ENCODE measurements around the gene TSPYL1. TPM values are rescaled to one million over a fixed set of nuclear protein-coding genes. Genes with fewer than 3 reads are reported as not detected.
A peak's percentile ranks its signal among the peaks of the same experiment; 100 is the strongest.

The TSPYL1 gene
- total and polyA plus RNA-seq, 10 of the 15 experiments (the other 5 are each of a cell fraction or from before 2014, with no cell fraction given) = 22.9 to 44.1 (median 27.0) TPM

GRCh38 chr6:116255246-116255800 is 24.4 kb downstream of the TSPYL1 start:
- FAIRE-seq (no peak), ATAC-seq (no peak), DNase-seq (ENCODE audit: low read depth, low spot score) (no peak)
- WGBS (ENCODE audit: insufficient coverage, insufficient replicate concordance, low lambda C conversion rate, missing lambda C conversion rate) = 98% methylated on average over 5 of the region's 5 CpGs
- BruUV-seq (replicated peaks) = no TSS peak
- Histone ChIP-seq H3K9me3 (replicated peaks; ENCODE audit: control insufficient read depth, insufficient read depth, low read length) (no peaks in the 10 kb centered on the region), H4K20me1 (ENCODE audit: control insufficient read depth, insufficient read depth) (no peaks in the 10 kb centered on the region), H3K4me3 (peak overlapping the region; percentile 94; the same call in 1 of the 2 replicates), H3K27ac (ENCODE audit: control insufficient read depth, insufficient read depth) (no peak overlapping the region), H3K9ac (ENCODE audit: control insufficient read depth, insufficient read depth, low read length) (peak overlapping the region; percentile 92; the same call in 1 of the 2 replicates), H3K4me1 (ENCODE audit: control insufficient read depth, insufficient read depth, low read length) (peaks cover 13% of the 10 kb centered on the region), H3K36me3 (ENCODE audit: control insufficient read depth in 2 of 2, insufficient read depth in 2 of 2, low read length in 1 of 2) (no peaks in the 10 kb centered on the region), H2AFZ (ENCODE audit: control insufficient read depth, low read depth, low read length) (no peak overlapping the region), H3K27me3 (replicated peaks in 1 of 2; ENCODE audit: control insufficient read depth in 2 of 2, insufficient read depth in 2 of 2, low read length in 1 of 2) (no peaks in the 10 kb centered on the region), H3K4me2 (ENCODE audit: control insufficient read depth, insufficient read depth) (peak overlapping the region; percentile 95), H3K79me2 (ENCODE audit: control insufficient read depth, insufficient read depth, low read length) (peaks cover 38% of the 10 kb centered on the region)
- in situ Hi-C loops (cut with MboI) (no loop called here), intact Hi-C loops (cut with micrococcal nuclease; ENCODE audit: unreplicated experiment) (loop anchor here (10.0 kb wide), 1 partner anchor 241 kb away; no protein-coding TSS in a partner anchor)
- POLR2A ChIA-PET = interaction anchor here (1.1 to 1.9 kb wide), 3 partner anchors 17 to 26 kb away, joined by 3 to 6 read pairs (median 4); partner anchors contain the start of gene TSPYL1
- CTCF ChIA-PET = interaction anchor here (0.6 to 3.8 kb wide), 9 partner anchors 13 to 317 kb away, joined by 3 to 37 read pairs (median 4); partner anchors contain the start of gene RWDD1
- SMC1A ChIA-PET (ENCODE audit: uncharacterized antibody, unreplicated experiment) = interaction anchor here (0.8 to 2.7 kb wide), 4 partner anchors 14 to 144 kb away, joined by 3 to 16 read pairs (median 4); partner anchors contain the start of gene TSPYL1
- RAD21 ChIA-PET (ENCODE audit: unreplicated experiment) = interaction anchor here (1.1 to 2.4 kb wide), 2 partner anchors 13 to 17 kb away, joined by 4 to 11 read pairs; no protein-coding TSS in a partner anchor
- TF ChIP-seq ATF2 (IDR thresholded peaks at IDR 0.05; ENCODE audit: low read length) = no peak
- no peak for TF ChIP-seq CEBPB (IDR thresholded peaks at IDR 0.05; ENCODE audit: borderline replicate concordance in 1 of 2, low read depth in 2 of 2, low read length in 2 of 2)
- no peak for TF ChIP-seq ZNF592 (IDR thresholded peaks at IDR 0.05)
- TF ChIP-seq EED (IDR thresholded peaks at IDR 0.05; ENCODE audit: low read depth) = no peak
- no peak for TF ChIP-seq USF2 (IDR thresholded peaks at IDR 0.05; ENCODE audit: borderline replicate concordance, low read depth, low read length)
- TF ChIP-seq PML (IDR thresholded peaks at IDR 0.05; ENCODE audit: low read length) = no peak
- no peak for TF ChIP-seq BMI1 (IDR thresholded peaks at IDR 0.05; ENCODE audit: borderline replicate concordance)
- no peak for TF ChIP-seq MYC (IDR thresholded peaks at IDR 0.05; ENCODE audit: insufficient read depth, insufficient read length, insufficient replicate concordance, low read length, severe bottlenecking)
- TF ChIP-seq BCL3 (IDR thresholded peaks at IDR 0.05; ENCODE audit: borderline replicate concordance, insufficient read depth, low read depth, low read length, poor library complexity, severe bottlenecking) = no peak
- no peak for TF ChIP-seq E4F1 (IDR thresholded peaks at IDR 0.05; ENCODE audit: borderline replicate concordance, partially characterized antibody)
